ENCODE results near the gene SCRN1. TPM values are rescaled to one million over a fixed set of nuclear protein-coding genes. Genes with fewer than 3 reads are reported as not detected.

The SCRN1 gene
- total RNA-seq, 2 donors from 2014 or later = 20.2 to 33.3 TPM

DNA sequence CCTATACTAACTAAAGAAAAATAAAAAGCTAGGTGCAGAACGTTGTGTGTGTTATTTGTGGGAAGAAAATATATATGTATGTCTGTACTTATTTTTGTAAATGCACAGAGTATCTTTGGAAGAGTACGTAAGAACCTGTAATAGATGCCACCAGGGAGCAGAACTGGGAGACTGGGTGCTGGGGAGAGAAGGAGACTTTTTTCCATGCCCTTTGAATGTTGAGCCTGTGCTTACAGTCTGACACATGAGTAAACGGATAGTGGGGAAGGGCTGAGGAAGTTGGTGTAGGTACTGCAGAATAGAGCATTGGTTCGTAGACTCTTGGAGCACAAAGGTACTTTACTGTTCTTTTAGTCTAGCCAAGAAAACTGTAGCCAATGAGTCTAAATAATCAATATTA is 1.3 kb upstream of the SCRN1 start:
- H3K27ac ChIP-seq = no peak overlapping the region
- no peaks in the 10 kb centered on the region for H3K27me3 ChIP-seq
- no peaks in the 10 kb centered on the region for H3K36me3 ChIP-seq
- DNase-seq (ENCODE audit: low spot score) = no peak
- peaks cover 0 to 24% of the 10 kb centered on the region in 2 donors for H3K9me3 ChIP-seq
- peaks cover 0 to 7% of the 10 kb centered on the region in 2 donors for H3K4me1 ChIP-seq
- H3K4me3 ChIP-seq = no peak overlapping the region
- TF ChIP-seq, protein P1, sequence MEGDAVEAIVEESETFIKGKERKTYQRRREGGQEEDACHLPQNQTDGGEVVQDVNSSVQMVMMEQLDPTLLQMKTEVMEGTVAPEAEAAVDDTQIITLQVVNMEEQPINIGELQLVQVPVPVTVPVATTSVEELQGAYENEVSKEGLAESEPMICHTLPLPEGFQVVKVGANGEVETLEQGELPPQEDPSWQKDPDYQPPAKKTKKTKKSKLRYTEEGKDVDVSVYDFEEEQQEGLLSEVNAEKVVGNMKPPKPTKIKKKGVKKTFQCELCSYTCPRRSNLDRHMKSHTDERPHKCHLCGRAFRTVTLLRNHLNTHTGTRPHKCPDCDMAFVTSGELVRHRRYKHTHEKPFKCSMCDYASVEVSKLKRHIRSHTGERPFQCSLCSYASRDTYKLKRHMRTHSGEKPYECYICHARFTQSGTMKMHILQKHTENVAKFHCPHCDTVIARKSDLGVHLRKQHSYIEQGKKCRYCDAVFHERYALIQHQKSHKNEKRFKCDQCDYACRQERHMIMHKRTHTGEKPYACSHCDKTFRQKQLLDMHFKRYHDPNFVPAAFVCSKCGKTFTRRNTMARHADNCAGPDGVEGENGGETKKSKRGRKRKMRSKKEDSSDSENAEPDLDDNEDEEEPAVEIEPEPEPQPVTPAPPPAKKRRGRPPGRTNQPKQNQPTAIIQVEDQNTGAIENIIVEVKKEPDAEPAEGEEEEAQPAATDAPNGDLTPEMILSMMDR (IDR thresholded peaks at IDR 0.05) = no peak

DNA sequence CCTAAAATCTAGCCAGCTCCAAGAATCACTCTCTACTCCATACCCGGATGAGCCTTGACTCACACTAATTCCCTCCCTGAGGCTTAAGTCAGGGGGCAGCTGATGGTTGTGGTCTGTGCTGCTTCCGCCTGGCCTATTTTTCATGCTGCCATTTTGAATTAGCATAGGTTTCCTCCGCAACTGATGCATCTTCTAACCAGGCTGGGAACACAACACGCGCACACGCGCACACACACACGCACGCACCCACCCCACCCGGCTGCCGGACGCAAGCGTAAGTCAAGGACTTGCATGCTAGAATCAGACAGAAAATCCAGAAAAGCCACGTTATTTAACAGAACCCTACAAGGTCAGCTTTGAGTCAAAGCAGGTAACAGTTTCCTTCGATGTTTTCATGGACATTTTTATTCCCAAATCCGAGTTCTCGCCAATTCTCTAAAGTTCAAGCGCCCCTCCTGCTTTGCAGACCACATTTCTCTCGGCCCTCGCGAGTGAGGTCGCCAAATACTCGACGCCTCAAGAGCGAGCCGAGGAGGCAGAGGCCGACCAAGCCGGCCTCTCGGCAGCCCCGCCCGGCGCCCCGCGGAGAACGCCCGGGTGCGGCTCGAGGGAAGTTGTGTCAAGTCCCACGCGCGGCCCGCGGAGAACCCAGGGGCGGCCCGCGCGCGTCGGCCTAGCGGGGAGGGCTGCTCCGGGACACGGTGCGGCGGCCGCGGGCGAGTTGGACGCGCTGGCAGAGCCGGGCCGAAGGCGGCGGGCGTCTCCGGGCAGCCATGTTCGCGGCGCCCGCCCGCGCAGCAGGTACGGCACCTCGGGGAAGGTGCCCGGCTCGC is 961 bp downstream of the SCRN1 start:
- Histone ChIP-seq H3K4me3 (peak overlapping the region; percentile 78 to 97), H3K9me3 (peaks cover 0 to 14% of the 10 kb centered on the region in 2 donors), H3K36me3 (no peaks in the 10 kb centered on the region), H3K27ac (peak overlapping the region; percentile 73 to 90), H3K4me1 (peaks cover 0 to 7% of the 10 kb centered on the region in 2 donors), H3K27me3 (no peaks in the 10 kb centered on the region)
- no peak for DNase-seq (ENCODE audit: low spot score)
- TF ChIP-seq, protein P1 (IDR thresholded peaks at IDR 0.05) = no peak

DNA sequence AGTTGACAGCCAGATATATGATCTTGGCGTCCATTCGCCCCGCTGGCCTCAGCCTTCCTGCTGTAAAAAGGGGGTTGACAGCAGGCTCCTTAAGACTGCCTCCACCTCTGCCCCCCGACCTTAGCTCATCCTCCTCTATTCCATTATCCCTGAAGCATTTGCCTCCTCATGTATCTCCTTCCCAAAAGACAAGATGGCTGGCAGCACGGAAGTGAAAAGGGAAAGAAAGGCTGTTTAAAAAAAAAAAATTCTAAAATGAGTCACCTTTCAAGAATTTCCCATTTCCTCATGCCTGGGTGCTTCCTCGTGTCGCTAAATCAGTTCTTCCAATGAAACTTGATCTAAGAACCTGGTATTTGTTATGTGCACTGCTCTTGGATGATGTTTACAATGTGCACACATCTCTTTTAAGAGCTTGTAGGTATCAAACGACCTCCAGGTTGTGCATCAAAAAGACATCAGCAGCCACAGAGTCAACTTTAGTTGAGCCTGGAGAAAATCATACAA is 1.7 kb downstream of the SCRN1 start:
- Histone ChIP-seq H3K4me3 (peak overlapping the region in 1 of 2 donors; percentile 97), H3K9me3 (peaks cover 0 to 6% of the 10 kb centered on the region in 2 donors), H3K27ac (peak overlapping the region; percentile 73 to 90), H3K27me3 (no peaks in the 10 kb centered on the region), H3K4me1 (peaks cover 0 to 7% of the 10 kb centered on the region in 2 donors), H3K36me3 (no peaks in the 10 kb centered on the region)
- no peak for DNase-seq (ENCODE audit: low spot score)
- TF ChIP-seq, protein P1 (IDR thresholded peaks at IDR 0.05) = no peak

DNA sequence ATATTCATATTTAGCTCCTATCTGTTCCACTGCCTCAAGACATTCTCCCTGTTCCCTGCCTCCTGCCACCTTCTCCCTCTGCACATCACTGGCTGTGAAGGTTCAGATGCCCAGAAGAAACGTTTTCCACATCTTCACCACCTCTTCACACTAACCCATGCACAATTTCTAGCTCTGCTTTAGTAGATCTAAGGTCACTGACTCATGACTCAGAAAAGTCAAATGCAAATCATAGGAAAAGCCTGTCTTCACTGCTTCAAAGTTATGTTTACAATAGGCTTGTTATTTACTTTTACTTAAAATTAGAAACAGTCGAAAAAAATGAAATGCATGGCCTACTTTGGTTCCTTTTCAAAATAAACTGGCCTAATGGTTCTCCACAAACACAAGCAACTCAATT is 2.5 kb downstream of the SCRN1 start:
- H3K27me3 ChIP-seq = no peaks in the 10 kb centered on the region
- no peaks in the 10 kb centered on the region for H3K36me3 ChIP-seq
- no peak overlapping the region for H3K27ac ChIP-seq
- no peak for DNase-seq (ENCODE audit: low spot score)
- TF ChIP-seq, protein P1 (IDR thresholded peaks at IDR 0.05) = no peak
- H3K4me1 ChIP-seq = peaks cover 0 to 7% of the 10 kb centered on the region in 2 donors
- H3K4me3 ChIP-seq = no peak overlapping the region
- no peaks in the 10 kb centered on the region for H3K9me3 ChIP-seq

DNA sequence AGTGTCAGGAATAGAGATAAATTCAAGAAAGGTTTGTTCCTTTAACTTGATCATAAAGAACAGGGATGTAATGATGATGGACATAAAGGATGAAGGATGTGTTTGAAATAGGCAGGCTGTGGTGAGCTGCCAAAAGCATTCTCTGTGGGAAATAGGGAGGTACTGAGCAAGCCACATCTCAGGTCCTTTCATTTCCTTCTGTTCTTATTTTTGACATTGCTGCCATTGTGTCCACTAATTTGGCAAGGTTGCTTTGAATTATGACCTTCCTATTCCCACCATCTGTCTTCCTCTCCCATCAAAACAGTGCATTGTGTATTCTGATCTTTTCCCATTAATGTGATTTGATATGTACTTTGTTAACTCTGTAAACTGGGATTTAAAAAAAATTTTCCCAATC is 9.4 kb downstream of the SCRN1 start:
- Histone ChIP-seq H3K27me3 (no peaks in the 10 kb centered on the region), H3K36me3 (no peaks in the 10 kb centered on the region), H3K27ac (no peak overlapping the region), H3K4me3 (no peak overlapping the region), H3K9me3 (no peaks in the 10 kb centered on the region), H3K4me1 (peaks cover 0 to 11% of the 10 kb centered on the region in 2 donors)
- no peak for DNase-seq (ENCODE audit: low spot score)
- TF ChIP-seq, protein P1 (IDR thresholded peaks at IDR 0.05) = no peak
